HepG2 (cell line): ENCODE data around the gene NET1. TPM values are rescaled to one million over a fixed set of nuclear protein-coding genes. Genes with fewer than 3 reads are reported as not detected.

Experiments used
- BHLHE40 ChIP-seq: IDR thresholded peaks from 2 replicates; pipeline ENCODE4 v1.6.1; 2011; ENCODE audit warnings: low read length, improper control_type of control experiment
- CEBPZ ChIP-seq: IDR thresholded peaks from 2 replicates; pipeline ENCODE4 v1.6.1; 2012; ENCODE audit warnings: low read length, improper control_type of control experiment
- DBP ChIP-seq: sonication (generic); formaldehyde crosslinking; IDR thresholded peaks from 2 replicates; pipeline ENCODE4 v1.4.0; 2020; ENCODE audit warnings: missing genetic modification reagents; ENCODE audit errors: not compliant biosample characterization
- JUNB ChIP-seq: sonication (generic); formaldehyde crosslinking; IDR thresholded peaks from 2 replicates; pipeline ENCODE4 v1.8.0; 2022; ENCODE audit warnings: missing genetic modification reagents, mild to moderate bottlenecking, borderline replicate concordance
- NAIF1 ChIP-seq: sonication (generic); formaldehyde crosslinking; IDR thresholded peaks from 2 replicates; pipeline ENCODE4 v1.5.0; 2020; ENCODE audit warnings: mild to moderate bottlenecking, missing genetic modification reagents, borderline replicate concordance
- PHF21A ChIP-seq: sonication (generic); formaldehyde crosslinking; IDR thresholded peaks from 2 replicates; pipeline ENCODE4 v1.5.0; 2020; ENCODE audit warnings: mild to moderate bottlenecking, missing genetic modification reagents
- PHF5A ChIP-seq: IDR thresholded peaks from one replicate; pipeline ENCODE4 v1.6.1; 2018; ENCODE audit warnings: low read depth, missing genetic modification reagents; ENCODE audit not compliant: unreplicated experiment
- PITX1 ChIP-seq: sonication (generic); formaldehyde crosslinking; IDR thresholded peaks from 2 replicates; pipeline ENCODE4 v1.5.1; 2020; ENCODE audit warnings: mild to moderate bottlenecking, missing genetic modification reagents
- PRDM15 ChIP-seq: sonication (generic); formaldehyde crosslinking; IDR thresholded peaks from 2 replicates; pipeline ENCODE4 v1.4.0; 2020; ENCODE audit warnings: missing genetic modification reagents
- RAD51 ChIP-seq: fragments of 450-650 bp; IDR thresholded peaks from 2 replicates; pipeline ENCODE4 v1.6.1; 2016; ENCODE audit warnings: borderline replicate concordance
- SMARCE1 ChIP-seq: fragments of 450-650 bp; IDR thresholded peaks from 2 replicates; pipeline ENCODE4 v1.6.1; 2017; ENCODE audit warnings: borderline replicate concordance
- SP5 ChIP-seq: IDR thresholded peaks from 2 replicates; pipeline ENCODE4 v1.6.1; 2016; ENCODE audit warnings: low read depth, borderline replicate concordance
- STAG1 ChIP-seq: sonication (generic); formaldehyde crosslinking; IDR thresholded peaks from 2 replicates; pipeline ENCODE4 v1.4.0; 2020; ENCODE audit warnings: missing genetic modification reagents
- TBX2 ChIP-seq: sonication (generic); formaldehyde crosslinking; IDR thresholded peaks from 2 replicates; pipeline ENCODE4 v1.5.0; 2020; ENCODE audit warnings: missing genetic modification reagents, mild to moderate bottlenecking, borderline replicate concordance
- TEF ChIP-seq: sonication (generic); formaldehyde crosslinking; IDR thresholded peaks from 2 replicates; pipeline ENCODE4 v1.5.0; 2020; ENCODE audit warnings: missing genetic modification reagents
- TFE3 ChIP-seq: IDR thresholded peaks from 2 replicates; pipeline ENCODE4 v1.6.1; 2016
- THAP8 ChIP-seq: sonication (generic); formaldehyde crosslinking; IDR thresholded peaks from 2 replicates; pipeline ENCODE4 v1.5.1; 2020; ENCODE audit warnings: missing genetic modification reagents, mild to moderate bottlenecking, borderline replicate concordance
- ZKSCAN1 ChIP-seq: fragments of 150-350 bp; IDR thresholded peaks from 2 replicates; pipeline ENCODE4 v1.6.1; 2014; ENCODE audit warnings: low read length
- ZNF256 ChIP-seq: sonication (generic); formaldehyde crosslinking; conservative IDR thresholded peaks from 2 replicates; pipeline ENCODE4 v1.4.0; 2020; ENCODE audit warnings: missing genetic modification reagents
- ZNF329 ChIP-seq: sonication (generic); formaldehyde crosslinking; IDR thresholded peaks from 2 replicates; pipeline ENCODE4 v1.9.0; 2021; ENCODE audit warnings: low read depth, mild to moderate bottlenecking, missing genetic modification reagents
- ZNF333 ChIP-seq: sonication (generic); formaldehyde crosslinking; IDR thresholded peaks from 2 replicates; pipeline ENCODE4 v1.4.0; 2020; ENCODE audit warnings: mild to moderate bottlenecking, missing genetic modification reagents, borderline replicate concordance
- polyA plus RNA-seq, 8 experiments: library from polyadenylated mRNA; depleted of rRNA in 3 of 8; stranded (reverse) in 7 of 8; unstranded in 1 of 8; fragments of >200 nt; fragmentation: Illumina TruSeq in 4 of 8; extraction: Trizol in 4 of 8; gene quantifications; 2 replicates each; pipeline versions ENCODE4 v1.2.1 to v1.2.3, GENCODE V29; 2011 to 2016; ENCODE audit warnings: low read depth in 4 of 8, missing spikeins in 1 of 8, mixed read lengths in 1 of 8; ENCODE audit not compliant: insufficient read depth in 1 of 8
- total RNA-seq, 5 experiments: library from RNA; depleted of rRNA; stranded (reverse); fragments of >200 nt; fragmentation: Illumina TruSeq; extraction: Trizol; gene quantifications; 2 replicates each; pipeline ENCODE4 v1.2.3, GENCODE V29; 2016; ENCODE audit warnings: low read depth in 1 of 5

The NET1 gene
- total and polyA plus RNA-seq, 2 of the 13 experiments (the other 11 are each of a cell fraction or from before 2014, with no cell fraction given): 48.1 to 65.8 TPM

GRCh38 chr10:5493691-5494090 lies 81.3 kb downstream of the NET1 start (continued):
- no peak for TF ChIP-seq CEBPZ
- TF ChIP-seq ZNF256 (CRISPR knock-in tag): no peak
- peak; percentile 17; the same call in 1 of the 2 replicates for TF ChIP-seq SP5
- TF ChIP-seq ZNF333: no peak
- TF ChIP-seq ZNF329 (CRISPR knock-in tag): no peak
- no peak for TF ChIP-seq PRDM15 (CRISPR knock-in tag)
- no peak for TF ChIP-seq BHLHE40
- TF ChIP-seq RAD51: no peak
- TF ChIP-seq TEF (CRISPR knock-in tag): no peak
- TF ChIP-seq TFE3 (CRISPR knock-in tag): no peak
- peak; percentile 19; the same call in 1 of the 2 replicates for TF ChIP-seq PITX1 (CRISPR knock-in tag)
- no peak for TF ChIP-seq PHF5A
- no peak for TF ChIP-seq THAP8 (CRISPR knock-in tag)
- TF ChIP-seq TBX2 (CRISPR knock-in tag): peak; percentile 67
- TF ChIP-seq ZKSCAN1: no peak
- TF ChIP-seq STAG1 (CRISPR knock-in tag): no peak; the same call in 1 of the 2 replicates
- no peak for TF ChIP-seq DBP (CRISPR knock-in tag)
- no peak for TF ChIP-seq SMARCE1
- TF ChIP-seq NAIF1: no peak
- peak; percentile 36; the same call in 1 of the 2 replicates for TF ChIP-seq PHF21A (CRISPR knock-in tag)
- TF ChIP-seq JUNB: no peak
